H1 (cell line): ENCODE results near the gene PARK7.

ENCODE experiments used
- BCL11A ChIP-seq, 2 experiments: IDR thresholded peaks; one replicate each; pipeline ENCODE4 v1.6.1; 2011; ENCODE audit warnings: low read depth in 2 of 2, low read length in 2 of 2, mild to moderate bottlenecking in 2 of 2
- BRCA1 ChIP-seq: IDR thresholded peaks from 2 replicates; pipeline ENCODE4 v1.6.1; 2012; ENCODE audit warnings: low read depth, low read length, improper control_type of control experiment
- POLR2A ChIP-seq, 2 experiments: IDR thresholded peaks; 1 replicate in 1 of 2; 2 replicates in 1 of 2; pipeline ENCODE4 v1.6.1; 2011; ENCODE audit warnings: low read depth in 2 of 2, low read length in 2 of 2, mild to moderate bottlenecking in 2 of 2; ENCODE audit errors: control extremely low read depth in 1 of 2
- TF ChIP-seq, protein P1 (sequence below), 3 experiments: IDR thresholded peaks; 1 replicate in 2 of 3; 2 replicates in 1 of 3; pipeline versions ENCODE4 v1.5.1 to v1.6.1; 2011; ENCODE audit warnings: low read length in 3 of 3, mild to moderate bottlenecking in 3 of 3, inconsistent platforms in 2 of 3, low read depth in 1 of 3, moderate library complexity in 1 of 3; ENCODE audit not compliant: insufficient read depth in 1 of 3; ENCODE audit errors: control extremely low read depth in 1 of 3
- TF ChIP-seq, protein P2 (sequence below): IDR thresholded peaks from 2 replicates; pipeline ENCODE4 v1.6.1; 2012; ENCODE audit warnings: inconsistent platforms

DNA sequence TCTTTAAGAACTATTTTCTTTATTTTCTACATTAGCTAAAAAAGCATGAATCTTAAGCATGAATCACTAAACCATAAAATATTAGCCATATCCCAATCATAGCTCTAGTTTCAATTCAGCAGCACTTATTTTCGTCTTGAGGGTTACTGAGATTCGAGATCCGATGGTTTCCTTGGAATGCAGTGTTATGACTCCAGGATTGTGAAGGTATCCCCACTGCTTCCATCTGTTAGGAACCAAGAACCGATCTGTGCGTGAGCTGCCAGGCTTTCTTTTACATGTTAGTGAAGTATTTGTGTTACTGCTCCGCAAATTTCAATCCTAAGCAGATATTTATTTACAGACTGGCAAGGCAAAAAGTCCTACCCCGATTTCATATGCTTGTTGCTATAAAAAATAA is 39.7 kb upstream of the PARK7 start:
- no peak for TF ChIP-seq POLR2A (IDR thresholded peaks at IDR 0.05; ENCODE audit: control extremely low read depth in 1 of 2, low read depth in 2 of 2, low read length in 2 of 2)
- TF ChIP-seq, protein P1, sequence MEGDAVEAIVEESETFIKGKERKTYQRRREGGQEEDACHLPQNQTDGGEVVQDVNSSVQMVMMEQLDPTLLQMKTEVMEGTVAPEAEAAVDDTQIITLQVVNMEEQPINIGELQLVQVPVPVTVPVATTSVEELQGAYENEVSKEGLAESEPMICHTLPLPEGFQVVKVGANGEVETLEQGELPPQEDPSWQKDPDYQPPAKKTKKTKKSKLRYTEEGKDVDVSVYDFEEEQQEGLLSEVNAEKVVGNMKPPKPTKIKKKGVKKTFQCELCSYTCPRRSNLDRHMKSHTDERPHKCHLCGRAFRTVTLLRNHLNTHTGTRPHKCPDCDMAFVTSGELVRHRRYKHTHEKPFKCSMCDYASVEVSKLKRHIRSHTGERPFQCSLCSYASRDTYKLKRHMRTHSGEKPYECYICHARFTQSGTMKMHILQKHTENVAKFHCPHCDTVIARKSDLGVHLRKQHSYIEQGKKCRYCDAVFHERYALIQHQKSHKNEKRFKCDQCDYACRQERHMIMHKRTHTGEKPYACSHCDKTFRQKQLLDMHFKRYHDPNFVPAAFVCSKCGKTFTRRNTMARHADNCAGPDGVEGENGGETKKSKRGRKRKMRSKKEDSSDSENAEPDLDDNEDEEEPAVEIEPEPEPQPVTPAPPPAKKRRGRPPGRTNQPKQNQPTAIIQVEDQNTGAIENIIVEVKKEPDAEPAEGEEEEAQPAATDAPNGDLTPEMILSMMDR (IDR thresholded peaks at IDR 0.05; ENCODE audit: control extremely low read depth in 1 of 3, insufficient read depth in 1 of 3, low read depth in 1 of 3, low read length in 3 of 3): no peak
- no peak for TF ChIP-seq BRCA1
- TF ChIP-seq, protein P2, sequence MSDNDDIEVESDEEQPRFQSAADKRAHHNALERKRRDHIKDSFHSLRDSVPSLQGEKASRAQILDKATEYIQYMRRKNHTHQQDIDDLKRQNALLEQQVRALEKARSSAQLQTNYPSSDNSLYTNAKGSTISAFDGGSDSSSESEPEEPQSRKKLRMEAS: no peak
- no peak for TF ChIP-seq BCL11A (IDR thresholded peaks at IDR 0.05; ENCODE audit: low read depth in 2 of 2, low read length in 2 of 2)
